Chondrocyte (in vitro differentiated cells): ENCODE measurements around the gene ITK. TPM values are rescaled to one million over a fixed set of nuclear protein-coding genes. Genes with fewer than 3 reads are reported as not detected.

ENCODE experiments used
- DNase-seq: peaks from one replicate; pipeline ENCODE4 v3.0.0; 2021; ENCODE audit warnings: mixed read lengths, low spot score
- H3K27ac Mint-ChIP-seq: one replicate; pipeline ENCODE4 v1.8.0; 2021; ENCODE audit warnings: mild to moderate bottlenecking, moderate library complexity, mixed read lengths; ENCODE audit not compliant: unreplicated experiment
- H3K27me3 Mint-ChIP-seq: 2 replicates; pipeline ENCODE4 v1.8.0; 2021; ENCODE audit warnings: low read depth, mixed read lengths
- H3K36me3 Mint-ChIP-seq: 2 replicates; pipeline ENCODE4 v1.8.0; 2021; ENCODE audit warnings: low read depth, mixed read lengths
- H3K4me1 Mint-ChIP-seq: 2 replicates; pipeline ENCODE4 v1.8.0; 2021; ENCODE audit warnings: low read depth, mild to moderate bottlenecking, mixed read lengths
- H3K4me3 Mint-ChIP-seq: one replicate; pipeline ENCODE4 v1.8.0; 2021; ENCODE audit warnings: mild to moderate bottlenecking, moderate library complexity, mixed read lengths; ENCODE audit not compliant: unreplicated experiment
- H3K9me3 Mint-ChIP-seq: 2 replicates; pipeline ENCODE4 v1.8.0; 2021; ENCODE audit warnings: low read depth, mixed read lengths
- CTCF ChIP-seq: fragments of 200-600 bp; sonication (generic); IDR thresholded peaks from 2 replicates; pipeline ENCODE4 v1.5.0; 2021; ENCODE audit warnings: antibody characterized with exemption, mild to moderate bottlenecking, moderate library complexity
- total RNA-seq: library from RNA; stranded (reverse); gene quantifications from 3 replicates; pipeline ENCODE4 v1.2.1, GENCODE V29; 2021

The ITK gene
- total RNA-seq, 1 donor from 2014 or later, result not detected

GRCh38 chr5:157294407-157295091 is 113.9 kb downstream of the ITK start:
- DNase-seq, result no peak
- Mint-ChIP-seq H3K36me3 (peaks cover 5% of the 10 kb centered on the region), H3K4me1 (peaks cover 22% of the 10 kb centered on the region), H3K27ac (no peak overlapping the region), H3K27me3 (no peaks in the 10 kb centered on the region), H3K4me3 (no peak overlapping the region), H3K9me3 (no peaks in the 10 kb centered on the region)
- TF ChIP-seq CTCF, result no peak

GRCh38 chr5:157295247-157295646 is 114.6 kb downstream of the ITK start:
- Mint-ChIP-seq H3K4me3 (no peak overlapping the region), H3K36me3 (peaks cover 5% of the 10 kb centered on the region), H3K27ac (no peak overlapping the region), H3K9me3 (no peaks in the 10 kb centered on the region), H3K4me1 (peaks cover 16% of the 10 kb centered on the region), H3K27me3 (no peaks in the 10 kb centered on the region)
- TF ChIP-seq CTCF, result no peak
- no peak for DNase-seq

- Mint-ChIP-seq H3K9me3 (no peaks in the 10 kb centered on the region), H3K4me3 (no peak overlapping the region), H3K27me3 (no peaks in the 10 kb centered on the region), H3K27ac (no peak overlapping the region), H3K36me3 (peaks cover 4% of the 10 kb centered on the region), H3K4me1 (no peaks in the 10 kb centered on the region)
- no peak for DNase-seq
- no peak for TF ChIP-seq CTCF
Observed at GRCh38 chr5:157300564-157300963, 119.9 kb downstream of the ITK start.

DNA sequence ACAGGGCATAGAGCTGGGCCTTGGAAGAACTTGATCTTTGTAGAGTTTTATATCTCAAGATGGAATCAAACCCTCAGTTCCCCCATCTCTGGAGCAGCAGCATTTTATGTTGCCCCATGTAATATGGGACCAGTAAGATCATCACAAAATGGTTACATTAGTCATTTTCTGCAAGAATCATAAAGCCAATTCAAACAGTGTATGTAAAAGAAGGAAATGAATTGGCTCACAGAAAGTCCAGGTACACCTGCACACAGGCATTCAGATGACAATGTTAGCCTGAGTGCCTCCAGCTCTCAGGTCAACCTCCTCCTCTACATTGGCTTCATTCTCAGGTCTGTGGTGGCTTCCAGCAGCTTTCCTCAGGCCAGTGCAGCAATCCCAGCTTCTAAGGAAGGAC is 120.4 kb downstream of the ITK start:
- H3K36me3 Mint-ChIP-seq, result peaks cover 4% of the 10 kb centered on the region
- no peak for TF ChIP-seq CTCF

GRCh38 chr5:157303023-157303422 is 122.4 kb downstream of the ITK start:
- no peaks in the 10 kb centered on the region for H3K9me3 Mint-ChIP-seq
- no peaks in the 10 kb centered on the region for H3K27me3 Mint-ChIP-seq
- H3K27ac Mint-ChIP-seq, result no peak overlapping the region
- no peak for TF ChIP-seq CTCF
- DNase-seq, result no peak
- no peaks in the 10 kb centered on the region for H3K4me1 Mint-ChIP-seq
- H3K4me3 Mint-ChIP-seq, result no peak overlapping the region
- H3K36me3 Mint-ChIP-seq, result peaks cover 4% of the 10 kb centered on the region

More for the DNA sequence above, 120.4 kb downstream of the ITK start:
- Mint-ChIP-seq H3K27me3 (no peaks in the 10 kb centered on the region), H3K27ac (no peak overlapping the region), H3K4me1 (no peaks in the 10 kb centered on the region), H3K9me3 (no peaks in the 10 kb centered on the region), H3K4me3 (no peak overlapping the region)
- DNase-seq, result no peak
